HG03280 (cell line): Measurements from ENCODE around the gene OPRM1.

Experiments
- ATAC-seq: cut with Tn5 transposase; IDR thresholded peaks from one replicate; pipeline ENCODE4 v1.9.1; 2021; ENCODE audit warnings: mild to moderate bottlenecking, moderate library complexity; ENCODE audit not compliant: unreplicated experiment

Gene OPRM1

GRCh38 chr6:154080461-154081189 lies 41.6 kb downstream of the OPRM1 start:
- ATAC-seq: no peak

DNA sequence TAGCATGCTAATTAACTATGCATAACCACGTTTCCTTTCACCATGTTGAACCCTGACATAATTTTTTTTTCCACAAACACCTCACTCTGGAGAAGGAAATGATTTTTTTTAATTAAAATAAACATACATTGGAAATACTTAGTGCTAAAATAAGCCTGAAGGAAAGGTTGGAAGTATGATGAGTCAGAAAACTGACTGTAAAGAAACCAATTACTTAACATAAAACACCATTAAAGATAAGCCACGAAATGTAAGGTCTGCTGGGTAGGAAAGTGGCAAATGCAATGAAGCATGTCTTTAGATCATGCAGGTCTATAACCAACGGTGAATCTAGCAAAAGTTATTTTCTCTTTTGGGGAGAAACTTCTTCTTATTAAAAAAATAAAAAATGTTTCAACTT lies 47.5 kb downstream of the OPRM1 start:
- ATAC-seq: no peak

DNA sequence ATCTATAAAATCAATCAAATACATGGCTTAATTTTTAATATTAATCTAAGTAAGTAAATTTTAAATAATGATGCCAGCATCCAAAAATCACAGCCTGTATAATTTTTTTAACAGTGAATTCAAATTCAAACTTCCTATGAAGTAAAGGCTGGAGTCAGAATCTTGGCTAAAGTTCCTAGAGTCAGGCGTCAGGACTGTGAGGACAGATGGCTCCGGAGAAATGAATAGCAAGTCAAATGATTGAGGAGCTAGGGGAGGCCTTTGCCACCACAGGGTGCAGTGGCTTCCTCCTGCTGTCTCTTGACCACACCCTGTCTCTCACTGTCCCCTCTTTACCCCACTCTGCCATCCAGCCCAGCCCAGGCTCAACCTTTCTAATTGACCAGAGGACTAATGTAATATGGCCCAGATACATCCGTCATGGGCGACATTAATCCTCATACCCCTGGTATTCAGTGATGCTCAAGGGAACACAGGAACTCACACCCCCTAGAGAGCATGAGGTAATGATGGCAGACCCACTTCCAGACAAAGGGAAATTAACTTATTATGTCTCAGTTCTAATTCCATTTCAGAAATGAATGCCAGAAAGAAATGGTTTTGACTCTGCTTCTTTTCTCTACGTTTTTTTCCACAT lies 53.4 kb downstream of the OPRM1 start:
- no peak for ATAC-seq

GRCh38 chr6:154093231-154094044 lies 54.4 kb downstream of the OPRM1 start:
- no peak for ATAC-seq

DNA sequence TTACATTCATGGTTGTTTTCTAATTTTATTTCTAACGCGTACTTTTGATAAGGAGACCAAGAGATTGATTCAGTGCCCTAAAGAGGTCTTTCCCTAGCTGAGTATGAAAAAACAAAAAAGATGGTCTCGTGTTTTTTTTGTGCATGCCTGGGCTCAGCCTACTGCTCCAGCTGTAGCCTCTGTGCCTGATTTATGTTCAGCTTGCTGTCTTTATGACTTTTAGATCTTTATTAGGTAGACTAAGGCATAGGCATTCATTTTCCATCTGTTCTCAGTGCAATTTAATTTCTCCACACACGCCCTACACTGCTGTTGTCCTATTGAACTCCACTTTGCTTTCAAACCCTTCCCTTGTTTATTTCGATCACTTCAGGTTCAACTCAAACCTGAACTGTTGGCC lies 56.5 kb downstream of the OPRM1 start:
- no peak for ATAC-seq

- no peak for ATAC-seq
Measured at GRCh38 chr6:154096316-154096715, 57.3 kb downstream of the OPRM1 start.

- no peak for ATAC-seq
Measured at GRCh38 chr6:154096834-154097233, 57.8 kb downstream of the OPRM1 start.

- ATAC-seq: no peak
Measured at GRCh38 chr6:154099211-154099610, 60.2 kb downstream of the OPRM1 start.

DNA sequence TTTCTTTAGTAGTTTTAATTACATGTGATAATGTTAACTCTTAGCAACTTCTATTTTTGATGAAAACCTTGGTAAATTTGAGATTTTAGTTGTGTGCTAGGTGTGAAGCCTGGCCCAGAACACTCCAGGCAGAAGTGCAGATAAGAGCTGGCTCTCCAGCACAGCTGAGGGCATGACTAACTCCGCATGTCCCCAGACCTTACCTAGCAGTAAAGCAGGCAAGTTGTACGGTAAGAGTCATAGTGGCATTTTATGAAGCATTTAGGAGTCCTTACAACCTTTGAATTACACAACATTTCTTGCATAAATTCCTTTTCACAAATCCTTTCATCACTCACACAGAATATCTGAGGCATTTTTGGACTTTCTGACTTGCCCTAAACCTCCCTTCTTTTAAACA lies 67.2 kb downstream of the OPRM1 start:
- no peak for ATAC-seq

- ATAC-seq: no peak
Measured at GRCh38 chr6:154111025-154111424, 72.0 kb downstream of the OPRM1 start.

DNA sequence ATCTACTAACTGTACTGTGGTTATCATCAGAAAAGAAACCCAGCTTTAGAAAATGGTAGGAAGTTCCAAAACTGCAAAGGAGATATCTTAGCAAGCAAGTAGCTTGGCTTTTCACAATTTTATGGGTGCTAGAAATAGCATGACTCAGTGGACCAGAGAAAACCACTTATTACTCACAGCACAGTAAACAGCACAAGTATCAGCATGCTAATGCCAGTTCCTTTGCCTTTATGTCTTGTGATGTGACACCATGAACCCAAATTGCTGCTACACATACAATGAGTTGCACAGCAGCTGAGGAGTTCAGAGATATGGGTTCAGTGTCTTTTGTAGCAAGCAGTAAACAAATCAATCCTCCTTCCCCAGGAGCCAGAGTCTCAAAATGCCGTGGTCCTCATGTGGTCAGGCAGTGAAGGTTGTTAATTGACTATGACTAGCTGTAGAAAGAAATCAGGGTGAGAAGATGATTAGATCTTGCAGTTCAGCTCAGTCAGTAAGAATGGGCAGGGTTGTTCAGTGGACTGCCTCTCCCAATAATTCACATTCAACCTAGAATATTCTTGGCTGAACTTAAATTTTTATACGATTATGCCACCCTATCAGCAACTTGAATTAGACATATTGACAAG lies 73.3 kb downstream of the OPRM1 start:
- ATAC-seq: no peak

DNA sequence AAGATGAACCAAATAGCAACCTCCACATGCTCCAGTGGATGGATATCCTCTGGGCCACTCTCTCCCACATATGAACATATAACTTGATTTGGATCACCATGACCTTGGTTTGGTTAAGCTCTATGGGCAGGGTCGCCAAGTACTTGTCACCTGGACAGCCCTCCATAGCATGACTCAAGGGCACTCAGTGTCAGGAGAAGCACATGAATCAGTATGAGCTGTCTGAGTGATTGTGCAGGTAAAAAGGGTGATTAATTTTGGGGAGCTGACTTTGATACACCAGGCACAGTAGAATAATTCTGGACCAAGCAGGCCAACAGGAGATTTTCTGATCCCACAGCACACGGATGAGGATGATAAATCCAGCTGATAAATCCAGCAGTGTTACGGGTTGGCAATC lies 74.4 kb downstream of the OPRM1 start:
- ATAC-seq: no peak

DNA sequence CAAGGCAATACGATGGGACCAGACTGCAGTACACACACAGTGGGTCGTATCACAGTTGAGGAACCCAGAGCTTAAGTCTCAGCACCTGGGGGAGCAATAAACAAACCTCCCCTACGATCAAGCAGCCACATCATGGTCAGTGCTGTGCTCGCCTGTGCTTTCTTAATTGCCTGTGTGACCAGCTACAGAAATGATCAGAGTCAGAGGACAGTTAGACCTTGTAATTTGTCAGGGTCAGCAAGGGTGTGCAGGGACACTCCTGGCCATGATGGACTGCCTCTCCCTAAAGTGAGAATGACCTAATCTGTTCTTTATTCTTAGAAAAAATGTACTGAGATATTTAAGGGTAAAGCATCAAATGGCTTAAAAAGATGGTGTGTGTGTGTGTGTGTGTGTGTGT lies 78.4 kb downstream of the OPRM1 start:
- no peak for ATAC-seq

GRCh38 chr6:154122195-154122925 lies 83.3 kb downstream of the OPRM1 start:
- no peak for ATAC-seq

- ATAC-seq: no peak
Measured at GRCh38 chr6:154123155-154123956, 84.3 kb downstream of the OPRM1 start.

DNA sequence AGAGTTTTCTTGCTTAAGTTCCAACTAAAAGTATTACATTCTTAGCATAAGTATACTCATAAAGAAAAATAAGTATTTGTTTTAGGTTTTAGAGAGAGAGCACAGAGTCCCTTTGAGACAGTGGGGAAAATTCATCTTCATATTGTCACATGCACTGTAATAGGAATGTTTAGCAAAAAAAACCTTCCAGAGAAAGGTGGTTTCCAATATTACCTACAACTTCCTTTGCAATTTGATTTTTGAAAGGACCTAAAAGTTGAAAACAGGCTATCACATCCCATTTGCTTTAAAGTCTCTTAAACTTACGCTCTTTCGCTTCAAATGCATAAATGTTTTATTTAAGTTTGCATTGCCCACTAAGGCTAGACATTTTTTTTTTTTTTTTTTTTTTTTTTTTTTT lies 86.4 kb downstream of the OPRM1 start:
- ATAC-seq: no peak

DNA sequence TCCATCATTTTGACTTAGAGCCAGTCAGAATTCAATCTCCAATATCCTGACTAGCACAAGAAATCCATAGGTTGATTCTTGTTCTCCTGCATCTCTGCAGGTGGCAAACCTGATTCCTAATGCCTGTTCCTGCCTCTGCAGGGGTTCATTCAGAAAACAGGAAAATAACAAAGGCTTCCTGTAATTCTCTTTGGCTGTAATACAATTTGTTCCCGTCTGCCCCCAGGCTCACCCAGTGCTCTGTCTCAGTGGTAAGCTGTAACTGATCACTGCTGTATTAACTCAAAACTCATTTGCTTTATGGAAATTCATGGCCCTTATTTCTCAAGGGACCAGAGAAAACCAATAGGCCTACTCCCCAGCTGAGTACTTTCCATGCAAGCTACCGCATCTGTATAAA lies 88.6 kb downstream of the OPRM1 start:
- no peak for ATAC-seq

DNA sequence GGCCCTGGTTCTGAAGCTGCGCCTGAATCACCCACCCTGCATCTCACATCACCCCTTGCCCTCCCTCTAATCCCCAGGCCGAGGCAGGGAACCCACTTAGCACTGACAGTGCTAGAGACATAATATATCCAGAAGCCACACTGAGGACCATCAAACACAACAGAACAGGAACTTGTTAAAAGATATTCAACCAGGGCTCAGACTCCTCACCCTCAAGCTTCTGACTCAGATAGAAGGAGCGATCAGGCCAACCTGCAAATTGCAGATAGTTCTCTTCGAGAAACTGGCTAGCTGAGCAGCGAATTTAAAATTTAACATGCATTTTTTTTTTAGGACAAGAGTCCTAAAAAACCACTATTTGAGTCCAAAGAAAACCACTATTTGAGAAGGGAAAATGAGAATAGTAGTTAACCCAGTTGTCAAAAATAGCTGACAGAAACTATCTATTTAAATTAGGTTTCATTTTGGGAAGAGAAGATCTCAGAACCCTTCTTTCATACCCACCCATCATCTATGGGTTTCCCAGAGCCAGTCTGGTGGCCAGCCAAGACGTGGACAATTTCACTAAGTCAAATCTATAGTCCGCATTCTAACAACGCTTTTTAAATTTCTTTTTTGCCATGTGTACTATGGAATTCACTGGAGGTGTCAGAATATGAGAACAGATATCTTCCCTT lies 95.6 kb downstream of the OPRM1 start:
- ATAC-seq: no peak

- no peak for ATAC-seq
Measured at GRCh38 chr6:154138793-154139192, 99.8 kb downstream of the OPRM1 start.
